T-helper 22 cell (primary cell): ENCODE data around the gene FKBP10.
A peak's percentile ranks its signal among the peaks of the same experiment; 100 is the strongest.

Experiments used
- DNase-seq: peaks from one replicate; pipeline ENCODE4 v3.0.0-alpha.2; 2020; ENCODE audit warnings: low read depth

The FKBP10 gene

GRCh38 chr17:41782142-41782541 is 30.7 kb upstream of the FKBP10 start:
- no peak for DNase-seq

- no peak for DNase-seq
Measured at GRCh38 chr17:41784207-41784744, 28.5 kb upstream of the FKBP10 start.

GRCh38 chr17:41785091-41785858 is 27.5 kb upstream of the FKBP10 start:
- DNase-seq: no peak

GRCh38 chr17:41785859-41786226 is 27.0 kb upstream of the FKBP10 start:
- DNase-seq: no peak

GRCh38 chr17:41786227-41787020 is 26.4 kb upstream of the FKBP10 start, which contains the start of gene JUP:
Gene JUP, minus strand, starts transcription at chr17:41786711. Its CDS starts 14,857 bp downstream, at chr17:41771854.
- DNase-seq: peak; percentile 81

- no peak for DNase-seq
Measured at GRCh38 chr17:41787021-41787418, 25.8 kb upstream of the FKBP10 start.

- no peak for DNase-seq
Measured at GRCh38 chr17:41792845-41793783, 19.7 kb upstream of the FKBP10 start.

GRCh38 chr17:41793784-41794539 is 18.8 kb upstream of the FKBP10 start:
- DNase-seq: no peak

GRCh38 chr17:41794540-41794975 is 18.2 kb upstream of the FKBP10 start:
- no peak for DNase-seq

GRCh38 chr17:41796121-41796895 is 16.5 kb upstream of the FKBP10 start:
- no peak for DNase-seq

- DNase-seq: no peak
Measured at GRCh38 chr17:41797377-41797776, 15.4 kb upstream of the FKBP10 start.

GRCh38 chr17:41799366-41799765 is 13.4 kb upstream of the FKBP10 start:
- no peak for DNase-seq

GRCh38 chr17:41800601-41801373 is 12.0 kb upstream of the FKBP10 start:
- DNase-seq: no peak

- DNase-seq: peak; percentile 21
Measured at GRCh38 chr17:41801374-41802271, 11.2 kb upstream of the FKBP10 start.

- no peak for DNase-seq
Measured at GRCh38 chr17:41803049-41804020, 9.5 kb upstream of the FKBP10 start.

GRCh38 chr17:41806685-41807445 is 5.9 kb upstream of the FKBP10 start:
- no peak for DNase-seq
